HEK293 (cell line): ENCODE data around the gene SHCBP1L.

ENCODE experiments used
- CTCF ChIP-seq: fragments of 450-650 bp; formaldehyde crosslinking; IDR thresholded peaks from 2 replicates; pipeline ENCODE4 v1.5.1; 2016; ENCODE audit warnings: missing biosample characterization, missing genetic modification characterization
- KLF16 ChIP-seq: fragments of 450-650 bp; formaldehyde crosslinking; IDR thresholded peaks from 2 replicates; pipeline ENCODE4 v1.5.1; 2017; ENCODE audit warnings: missing biosample characterization, missing genetic modification characterization
- SP2 ChIP-seq: fragments of 450-650 bp; formaldehyde crosslinking; IDR thresholded peaks from 2 replicates; pipeline ENCODE4 v1.5.1; 2016; ENCODE audit warnings: missing biosample characterization, missing genetic modification characterization
- TCF7L2 ChIP-seq: IDR thresholded peaks from 2 replicates; pipeline ENCODE4 v1.6.1; 2011; ENCODE audit warnings: low read depth, mild to moderate bottlenecking, inconsistent platforms, low read length, moderate library complexity, borderline replicate concordance
- ZFP37 ChIP-seq: fragments of 450-650 bp; formaldehyde crosslinking; IDR thresholded peaks from 2 replicates; pipeline ENCODE4 v1.5.1; 2016; ENCODE audit warnings: missing biosample characterization, missing genetic modification characterization
- ZFP41 ChIP-seq: fragments of 450-650 bp; formaldehyde crosslinking; IDR thresholded peaks from 2 replicates; pipeline ENCODE4 v1.5.1; 2016; ENCODE audit warnings: missing biosample characterization, missing genetic modification characterization, borderline replicate concordance
- ZNF266 ChIP-seq: fragments of 450-650 bp; formaldehyde crosslinking; IDR thresholded peaks from 2 replicates; pipeline ENCODE4 v1.5.1; 2016; ENCODE audit warnings: missing biosample characterization, missing genetic modification characterization, low read depth
- ZNF274 ChIP-seq, 2 experiments: fragments of 200-500 bp in 1 of 2; fragments of 450-650 bp in 1 of 2; sonication (Bioruptor generic) in 1 of 2; formaldehyde crosslinking in 1 of 2; IDR thresholded peaks; 2 replicates each; pipeline versions ENCODE4 v1.5.1 to v1.6.1; 2014 to 2016; ENCODE audit warnings: borderline replicate concordance in 1 of 2, inconsistent platforms in 1 of 2, low read length in 1 of 2, missing biosample characterization in 1 of 2, missing genetic modification characterization in 1 of 2
- ZNF37A ChIP-seq: fragments of 450-650 bp; IDR thresholded peaks from 2 replicates; pipeline ENCODE4 v1.5.1; 2018; ENCODE audit warnings: missing biosample characterization, missing genetic modification characterization
- ZNF629 ChIP-seq: fragments of 450-650 bp; formaldehyde crosslinking; IDR thresholded peaks from 2 replicates; pipeline ENCODE4 v1.5.1; 2017; ENCODE audit warnings: missing biosample characterization, missing genetic modification characterization
- ZNF707 ChIP-seq: fragments of 450-650 bp; formaldehyde crosslinking; IDR thresholded peaks from 2 replicates; pipeline ENCODE4 v1.5.1; 2016; ENCODE audit warnings: missing biosample characterization, missing genetic modification characterization
- TF ChIP-seq, protein P1 (sequence below): fragments of 450-650 bp; formaldehyde crosslinking; IDR thresholded peaks from 2 replicates; pipeline ENCODE4 v1.5.1; 2016; ENCODE audit warnings: missing biosample characterization, missing genetic modification characterization

GRCh38 chr1:182984621-182985020, 31.7 kb upstream of the SHCBP1L start:
- TF ChIP-seq TCF7L2 (no peak), CTCF (no peak), ZNF37A (tag by site-specific recombination) (no peak), ZNF274 (IDR thresholded peaks at IDR 0.05; ENCODE audit: low read length) (no peak), ZNF274 (tag by site-specific recombination; IDR thresholded peaks at IDR 0.05; ENCODE audit: borderline replicate concordance) (no peak), ZNF629 (tag by site-specific recombination) (no peak), ZNF707 (tag by site-specific recombination) (no peak), ZFP41 (tag by site-specific recombination) (no peak), ZFP37 (tag by site-specific recombination) (no peak), ZNF266 (tag by site-specific recombination) (no peak), KLF16 (tag by site-specific recombination) (no peak), SP2 (tag by site-specific recombination) (no peak)
- TF ChIP-seq, protein P1, sequence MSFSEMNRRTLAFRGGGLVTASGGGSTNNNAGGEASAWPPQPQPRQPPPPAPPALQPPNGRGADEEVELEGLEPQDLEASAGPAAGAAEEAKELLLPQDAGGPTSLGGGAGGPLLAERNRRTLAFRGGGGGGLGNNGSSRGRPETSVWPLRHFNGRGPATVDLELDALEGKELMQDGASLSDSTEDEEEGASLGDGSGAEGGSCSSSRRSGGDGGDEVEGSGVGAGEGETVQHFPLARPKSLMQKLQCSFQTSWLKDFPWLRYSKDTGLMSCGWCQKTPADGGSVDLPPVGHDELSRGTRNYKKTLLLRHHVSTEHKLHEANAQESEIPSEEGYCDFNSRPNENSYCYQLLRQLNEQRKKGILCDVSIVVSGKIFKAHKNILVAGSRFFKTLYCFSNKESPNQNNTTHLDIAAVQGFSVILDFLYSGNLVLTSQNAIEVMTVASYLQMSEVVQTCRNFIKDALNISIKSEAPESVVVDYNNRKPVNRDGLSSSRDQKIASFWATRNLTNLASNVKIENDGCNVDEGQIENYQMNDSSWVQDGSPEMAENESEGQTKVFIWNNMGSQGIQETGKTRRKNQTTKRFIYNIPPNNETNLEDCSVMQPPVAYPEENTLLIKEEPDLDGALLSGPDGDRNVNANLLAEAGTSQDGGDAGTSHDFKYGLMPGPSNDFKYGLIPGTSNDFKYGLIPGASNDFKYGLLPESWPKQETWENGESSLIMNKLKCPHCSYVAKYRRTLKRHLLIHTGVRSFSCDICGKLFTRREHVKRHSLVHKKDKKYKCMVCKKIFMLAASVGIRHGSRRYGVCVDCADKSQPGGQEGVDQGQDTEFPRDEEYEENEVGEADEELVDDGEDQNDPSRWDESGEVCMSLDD (tag by site-specific recombination), result no peak
